Suppressor macrophage treated with lipopolysaccharide for 1 hour (primary cell): ENCODE measurements around the gene KRTAP4-16.
"Not testable (repeated sequence)": the region's sequence is repeated elsewhere in the genome, so short reads cannot be mapped to it uniquely, and the experiment has no call there.

Experiments
- DNase-seq, 3 donors: peaks; one replicate each; pipeline ENCODE4 v3.0.0-alpha.2; 2020 to 2022

Gene KRTAP4-16

DNA sequence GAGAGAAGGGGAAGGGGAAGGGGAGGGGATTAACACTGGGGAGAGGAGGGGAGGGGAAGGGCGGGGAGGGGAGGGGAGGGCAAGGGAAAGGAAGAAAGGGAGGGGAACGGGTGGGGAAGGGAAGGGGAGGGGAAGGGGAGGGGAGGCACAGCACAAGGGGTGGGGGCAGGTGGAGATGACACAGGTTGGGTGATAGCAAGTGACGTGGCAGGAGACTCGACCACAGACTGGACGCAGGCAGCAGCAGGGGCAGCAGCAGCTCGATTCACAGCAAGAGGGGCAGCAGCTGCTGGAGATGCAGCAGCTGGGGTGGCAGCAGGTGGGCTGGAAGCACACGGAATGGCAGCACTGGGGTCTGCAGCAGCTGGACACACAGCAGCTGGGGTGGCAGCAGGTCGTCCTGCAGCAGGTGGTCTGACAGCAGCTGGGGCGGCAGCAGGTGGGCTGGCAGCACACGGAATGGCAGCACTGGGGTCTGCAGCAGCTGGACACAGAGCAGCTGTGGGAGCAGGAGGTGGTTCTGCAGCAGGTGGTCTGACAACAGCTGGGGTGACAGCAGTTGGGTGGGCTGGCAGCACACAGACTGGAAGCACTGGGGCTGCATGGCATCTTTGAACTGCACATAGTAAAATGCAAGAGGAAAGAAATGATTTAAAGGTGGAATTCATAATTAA lies at the start of gene KRTAP4-16:
TSS of gene KRTAP4-16 (minus strand) at position 624 of the 674 bp plus-strand sequence. CDS start at position 624, 0 bp downstream.
- no peak for DNase-seq

DNA sequence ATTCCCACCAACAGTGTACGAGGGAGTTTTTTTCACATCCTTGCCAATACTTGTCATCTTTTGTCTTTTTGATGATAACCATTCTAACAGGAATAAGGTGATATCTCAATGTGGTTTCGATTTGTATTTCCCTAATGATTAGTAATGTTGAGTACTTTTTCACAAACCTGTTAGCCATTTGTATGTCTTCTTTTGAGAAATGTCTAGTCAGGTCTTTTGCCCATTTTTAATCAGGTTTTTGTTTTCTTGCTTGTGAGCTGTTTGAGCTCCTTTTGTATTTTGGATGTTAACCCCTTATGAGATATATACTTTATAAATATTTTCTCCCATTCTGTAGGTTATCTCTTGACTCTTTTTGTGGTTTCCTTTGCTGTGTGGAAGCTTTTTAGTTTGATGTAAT lies 49.5 kb upstream of the KRTAP4-16 start:
- no peak for DNase-seq

DNA sequence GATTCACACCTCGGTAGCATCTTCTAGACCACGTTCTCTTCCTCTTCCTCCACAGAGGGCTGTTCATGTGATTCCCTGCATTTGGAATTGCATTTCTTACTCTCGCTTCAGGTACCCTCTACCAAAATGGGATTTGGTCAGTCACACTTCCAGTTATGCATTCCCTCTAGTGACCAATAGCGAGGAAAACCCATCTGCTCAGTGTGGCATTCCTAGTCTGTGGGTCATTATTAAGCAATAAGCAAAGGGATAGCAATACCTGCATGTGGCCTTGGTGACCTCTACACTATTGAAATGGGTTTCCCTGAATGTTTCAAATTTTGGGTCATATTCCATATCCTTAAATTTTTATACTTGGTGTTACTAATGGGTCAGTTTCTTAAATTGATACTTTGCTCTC lies 48.0 kb upstream of the KRTAP4-16 start:
- no peak for DNase-seq

DNA sequence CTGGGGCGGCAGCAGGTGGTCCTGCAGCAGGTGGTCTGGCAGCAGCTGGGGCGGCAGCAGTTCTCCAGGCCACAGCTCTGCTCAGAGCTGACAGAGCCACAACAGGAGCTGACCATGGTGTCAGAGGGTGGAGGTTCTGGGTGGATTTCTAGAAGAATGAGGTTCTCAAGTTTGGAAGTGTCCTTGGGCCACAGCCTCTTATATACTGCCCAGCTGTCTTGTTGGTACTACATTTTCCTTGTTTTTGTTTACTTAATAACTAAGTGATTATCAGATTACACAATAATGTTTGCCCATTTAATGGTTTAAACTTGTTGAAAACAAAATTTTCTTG lies 47.6 kb upstream of the KRTAP4-16 start, which contains the start of gene KRTAP4-5:
TSS of gene KRTAP4-5 (minus strand) at position 174 of the 334 bp plus-strand sequence. CDS start at position 116, 58 bp downstream.
- DNase-seq = no peak

DNA sequence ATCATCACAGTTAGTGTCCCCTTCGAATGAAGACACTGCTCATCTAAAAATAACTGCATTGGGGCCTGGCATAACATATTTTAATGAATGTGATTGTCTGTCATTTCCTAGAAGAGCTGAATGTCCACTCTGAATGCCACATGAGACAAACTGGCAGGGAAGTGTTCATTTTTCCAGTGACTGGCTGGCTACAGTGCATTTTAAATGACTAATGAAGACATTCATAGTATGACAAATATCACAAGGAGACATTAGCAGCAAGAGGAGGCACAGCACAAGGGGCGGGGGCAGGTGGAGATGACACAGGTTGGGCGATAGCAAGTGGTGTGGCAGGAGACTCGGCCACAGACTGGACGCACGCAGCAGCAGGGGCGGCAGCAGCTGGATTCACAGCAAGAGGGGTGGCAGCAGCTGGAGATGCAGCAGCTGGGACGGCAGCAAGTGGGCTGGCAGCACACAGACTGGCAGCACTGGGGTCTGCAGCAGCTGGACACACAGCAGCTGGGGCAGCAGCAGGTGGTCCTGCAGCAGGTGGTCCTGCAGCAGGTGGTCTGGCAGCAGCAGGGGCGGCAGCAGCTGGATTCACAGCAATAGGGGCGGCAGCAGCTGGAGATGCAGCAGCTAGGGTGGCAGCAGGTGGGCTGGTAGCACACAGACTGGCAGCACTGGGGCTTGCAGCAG lies 47.1 kb upstream of the KRTAP4-16 start:
- peak in 1 of 3 donors; percentile 14 for DNase-seq

GRCh38 chr17:41147531-41148204 lies 45.7 kb upstream of the KRTAP4-16 start:
- peak; percentile 9 to 47 (median 35) for DNase-seq

DNA sequence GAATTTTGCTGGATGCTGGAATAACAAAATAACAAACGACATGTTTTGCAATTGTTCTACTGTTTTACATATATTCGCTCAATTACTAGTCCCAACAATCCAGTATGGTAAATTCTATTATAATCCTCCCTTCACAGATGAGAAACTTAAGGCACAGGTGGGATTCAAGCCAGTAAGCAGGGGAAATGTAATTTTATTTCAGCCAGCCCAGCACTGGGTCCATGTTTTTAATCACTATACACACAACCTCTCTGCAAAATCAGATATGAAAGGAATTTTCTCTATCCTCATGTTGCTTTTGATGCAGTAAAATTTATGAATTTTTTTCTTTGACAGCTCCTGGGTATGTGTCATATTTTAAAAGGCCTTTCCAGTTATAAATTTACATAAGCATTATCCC lies 43.3 kb upstream of the KRTAP4-16 start:
- DNase-seq = no peak

- no peak for DNase-seq
Measured at GRCh38 chr17:41144846-41145245, 42.8 kb upstream of the KRTAP4-16 start.

- no peak for DNase-seq
Measured at GRCh38 chr17:41141361-41141760, 39.4 kb upstream of the KRTAP4-16 start.

DNA sequence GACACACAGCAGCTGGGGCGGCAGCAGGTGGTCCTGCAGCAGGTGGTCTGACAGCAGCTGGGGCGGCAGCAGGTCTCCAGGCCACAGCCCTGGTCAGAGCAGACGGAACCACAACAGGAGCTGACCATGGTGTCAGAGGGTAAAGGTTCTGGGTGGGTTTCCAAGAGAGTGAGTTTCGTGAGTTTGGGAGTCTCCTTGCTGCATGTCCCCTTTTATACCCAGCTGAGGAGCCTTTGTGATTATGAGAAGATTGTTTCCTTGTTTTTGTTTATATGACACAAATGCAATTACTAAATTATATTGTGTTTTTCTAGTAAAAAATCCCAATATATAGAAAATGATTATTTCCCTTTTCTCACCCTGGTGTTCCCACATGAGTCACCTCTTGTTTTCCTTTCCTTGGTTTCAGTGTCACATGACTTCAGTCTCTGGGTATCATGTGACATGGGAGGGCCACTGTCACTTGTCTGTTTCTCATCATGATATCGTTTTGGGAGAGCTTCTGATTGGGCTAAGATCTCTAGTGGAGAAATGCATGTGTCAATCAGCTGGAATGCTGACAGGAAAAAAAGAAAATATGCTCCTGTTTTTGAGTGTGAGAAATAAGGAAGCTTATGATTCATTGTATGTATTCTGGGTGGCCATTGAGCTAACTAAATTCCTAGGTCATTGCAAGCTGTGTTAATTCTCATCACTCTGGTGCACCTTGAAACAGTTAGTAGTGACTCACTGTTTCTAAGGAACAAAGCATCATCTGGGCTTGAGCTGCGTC lies 38.5 kb upstream of the KRTAP4-16 start, which contains the start of gene KRTAP4-6:
TSS of gene KRTAP4-6 (minus strand) at position 185 of the 772 bp plus-strand sequence. CDS start at position 128, 57 bp downstream.
- DNase-seq = peak; percentile 59 to 79 (median 75)

GRCh38 chr17:41139865-41140264 lies 37.9 kb upstream of the KRTAP4-16 start:
- not testable (repeated sequence) for DNase-seq

GRCh38 chr17:41133880-41134735 lies 32.1 kb upstream of the KRTAP4-16 start:
- no peak for DNase-seq

DNA sequence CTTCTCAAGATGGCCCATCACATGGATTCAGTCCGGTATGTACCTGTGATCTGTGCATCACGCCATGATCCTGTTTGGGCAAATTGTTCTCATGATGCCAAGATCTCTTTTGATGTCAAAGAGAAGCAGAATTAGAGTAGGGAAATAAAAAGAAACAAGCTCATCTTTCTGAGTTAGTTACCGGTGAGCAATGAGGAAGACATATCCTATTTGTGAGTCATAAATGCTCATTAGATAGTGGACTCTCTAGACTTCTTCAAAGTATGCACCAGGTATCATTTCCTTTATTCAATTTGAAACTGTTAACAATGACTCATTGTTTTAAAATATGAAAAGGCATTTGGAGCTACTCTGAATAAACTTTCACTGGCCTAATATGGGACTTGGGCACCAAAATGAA lies 30.0 kb upstream of the KRTAP4-16 start:
- DNase-seq = peak in 1 of 3 donors; percentile 3

- no peak for DNase-seq
Measured at GRCh38 chr17:41127371-41127770, 25.4 kb upstream of the KRTAP4-16 start.

- no peak for DNase-seq
Measured at GRCh38 chr17:41126412-41126811, 24.4 kb upstream of the KRTAP4-16 start.

- no peak for DNase-seq
Measured at GRCh38 chr17:41125064-41125463, 23.1 kb upstream of the KRTAP4-16 start.

GRCh38 chr17:41123991-41124371 lies 22.0 kb upstream of the KRTAP4-16 start, which contains the start of gene KRTAP4-12:
KRTAP4-12 (minus strand) TSS chr17:41124182; CDS start chr17:41124122, 60 bp downstream.
- not testable (repeated sequence) for DNase-seq

GRCh38 chr17:41123292-41123990 lies 21.4 kb upstream of the KRTAP4-16 start:
- not testable (repeated sequence) for DNase-seq

DNA sequence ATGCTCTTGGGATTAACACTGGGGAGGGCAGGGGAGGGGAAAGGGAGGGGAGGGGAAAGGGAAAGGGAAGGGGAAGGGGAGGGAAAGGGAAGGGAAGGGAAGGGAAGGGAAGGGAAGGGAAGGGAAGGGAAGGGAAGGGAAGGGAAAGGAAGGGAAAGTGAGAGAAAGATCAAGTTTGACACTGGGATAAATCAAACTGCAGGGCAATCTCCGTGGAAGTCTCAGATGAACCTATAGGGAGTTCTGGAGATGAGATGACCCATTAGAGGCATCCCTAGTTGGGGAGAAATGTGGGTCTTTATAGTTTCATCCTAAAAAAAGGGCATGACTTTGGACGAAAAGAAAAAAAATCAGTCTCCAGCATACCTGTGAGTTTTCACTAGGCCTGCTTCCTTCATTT lies 19.7 kb upstream of the KRTAP4-16 start:
- DNase-seq = no peak

GRCh38 chr17:41119696-41120690 lies 18.0 kb upstream of the KRTAP4-16 start:
- peak in 1 of 3 donors; percentile 33 for DNase-seq
